NCI-H1092 (cell line): ENCODE data around the gene CALY.

Experiments
- DNase-seq: peaks from one replicate; lab custom pipeline; 2025; lab: John Stamatoyannopoulos, UW

CALY gene

DNA sequence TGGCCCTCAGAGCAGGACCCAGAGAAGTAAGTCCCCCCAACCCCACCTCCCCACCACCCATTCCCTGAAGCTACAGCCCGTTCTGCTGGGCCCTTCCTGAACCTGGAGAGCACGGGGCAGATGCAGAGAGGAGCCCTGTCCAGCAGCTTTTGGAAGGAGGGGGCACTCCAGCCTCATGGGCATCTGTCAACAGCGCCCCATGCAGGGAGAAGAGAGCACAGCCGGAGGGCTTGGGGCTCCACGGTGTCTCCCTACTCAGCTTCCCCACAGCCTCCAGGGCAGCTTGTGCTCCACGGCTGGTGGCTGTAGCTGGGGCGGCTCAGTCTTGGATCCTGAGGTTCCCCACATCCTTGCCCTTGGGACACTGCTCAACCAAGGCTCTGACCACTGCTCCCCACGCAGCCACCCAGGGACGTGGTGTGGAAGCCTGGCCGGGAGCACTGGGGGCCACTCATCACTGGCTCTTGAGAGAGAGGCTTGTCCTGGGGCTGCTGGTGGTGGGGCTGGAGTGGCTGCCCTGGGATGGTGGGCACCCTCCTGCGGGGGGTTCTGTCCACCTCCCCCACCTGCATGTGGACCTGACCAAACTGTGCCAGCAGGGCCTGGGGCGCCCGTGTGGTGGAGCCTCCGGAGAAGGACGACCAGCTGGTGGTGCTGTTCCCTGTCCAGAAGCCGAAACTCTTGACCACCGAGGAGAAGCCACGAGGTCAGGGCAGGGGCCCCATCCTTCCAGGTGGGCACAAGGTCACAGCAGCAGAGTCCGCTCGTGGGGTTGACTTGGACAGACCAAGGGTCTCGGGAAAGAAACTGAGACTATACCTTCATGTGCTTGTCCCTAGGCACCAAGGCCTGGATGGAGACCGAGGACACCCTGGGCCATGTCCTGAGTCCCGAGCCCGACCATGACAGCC lies 15.0 kb upstream of the CALY start:
- no peak for DNase-seq

DNA sequence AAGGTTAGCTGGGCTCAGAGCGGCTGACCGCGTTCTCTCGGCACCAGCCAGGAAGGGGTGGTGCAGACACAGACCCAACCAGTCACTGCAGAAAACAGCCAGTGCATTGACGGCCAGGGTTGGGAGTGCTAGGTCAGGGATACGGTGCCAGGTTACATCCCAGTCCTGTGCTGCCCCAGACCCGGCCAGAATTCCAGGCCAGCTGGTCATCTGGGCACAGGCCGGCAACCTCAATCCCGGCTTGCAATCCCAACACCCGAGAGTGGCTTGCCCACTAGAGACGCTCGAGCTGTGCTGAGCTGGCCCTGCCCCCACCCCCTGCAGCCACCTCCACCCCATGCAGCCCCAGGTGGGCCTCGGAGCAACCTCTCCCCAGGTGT lies 14.2 kb upstream of the CALY start:
- DNase-seq, result no peak

DNA sequence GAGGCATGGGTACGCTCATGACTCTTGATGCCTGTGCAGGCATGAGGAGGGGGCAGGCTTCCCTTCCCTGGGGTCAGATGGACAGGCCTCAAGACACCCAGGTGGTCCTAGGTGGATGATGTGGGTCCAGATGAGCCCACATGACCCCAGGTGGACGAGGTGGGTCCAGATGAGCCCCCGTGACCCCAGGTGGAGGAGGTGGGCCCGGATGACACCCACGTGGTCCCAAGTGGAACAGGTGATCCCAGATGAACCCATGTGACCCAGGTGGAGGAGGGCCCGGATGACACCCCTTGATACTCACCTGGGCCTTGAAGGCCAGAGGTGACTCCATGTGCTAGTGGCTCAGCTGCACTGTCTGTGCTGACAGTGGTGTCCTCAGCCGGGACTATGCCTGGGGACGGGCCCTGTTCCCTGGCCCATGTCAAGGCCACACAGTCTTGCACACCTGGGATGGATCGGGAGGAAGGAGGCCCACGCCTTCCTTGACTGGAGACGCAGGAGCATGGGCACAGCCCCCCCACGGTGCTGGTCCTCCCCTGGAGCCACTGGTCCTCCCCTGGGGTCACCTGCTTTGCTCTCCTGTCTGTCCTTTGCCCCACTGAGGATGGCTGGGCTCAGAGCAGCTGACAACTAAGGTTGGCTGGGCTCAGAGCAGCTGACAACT lies 13.7 kb upstream of the CALY start:
- no peak for DNase-seq

DNA sequence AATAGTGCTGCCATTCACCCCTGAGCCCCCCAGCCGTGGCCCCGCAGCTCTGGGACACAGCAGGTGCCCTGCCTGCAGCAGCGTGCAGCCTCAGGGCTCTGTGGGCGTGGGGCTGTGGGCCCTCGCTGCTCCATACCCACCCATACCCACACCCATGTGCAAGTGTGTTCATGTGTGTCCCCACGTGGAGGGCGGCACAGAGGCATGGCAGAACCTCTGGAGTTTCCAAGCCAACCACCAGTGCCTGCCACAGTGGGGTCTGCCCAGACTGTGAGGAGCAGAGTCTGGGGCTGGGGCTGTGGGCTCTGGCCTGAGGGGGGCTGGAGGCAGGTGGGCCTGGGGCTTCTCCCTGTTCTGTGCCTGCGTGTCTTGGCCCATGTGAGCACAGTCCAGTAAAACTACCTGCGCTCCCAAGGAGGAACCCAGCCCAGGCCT lies 12.9 kb upstream of the CALY start:
- no peak for DNase-seq

DNA sequence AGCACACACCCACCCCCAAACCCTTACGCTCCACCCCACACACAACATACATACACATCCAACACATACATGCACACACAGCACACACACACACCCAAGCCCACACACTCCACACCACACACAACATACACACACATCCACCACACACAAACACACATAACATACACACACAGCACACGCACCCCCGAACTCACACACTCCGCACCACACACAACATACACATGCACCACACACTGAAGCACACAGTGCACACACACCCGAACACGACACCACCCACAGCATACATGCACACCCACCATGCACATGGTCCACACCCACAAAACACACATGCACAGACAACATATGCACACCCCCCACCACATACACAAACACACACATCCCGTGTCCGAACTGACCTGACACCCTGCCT lies 12.5 kb upstream of the CALY start:
- no peak for DNase-seq

DNA sequence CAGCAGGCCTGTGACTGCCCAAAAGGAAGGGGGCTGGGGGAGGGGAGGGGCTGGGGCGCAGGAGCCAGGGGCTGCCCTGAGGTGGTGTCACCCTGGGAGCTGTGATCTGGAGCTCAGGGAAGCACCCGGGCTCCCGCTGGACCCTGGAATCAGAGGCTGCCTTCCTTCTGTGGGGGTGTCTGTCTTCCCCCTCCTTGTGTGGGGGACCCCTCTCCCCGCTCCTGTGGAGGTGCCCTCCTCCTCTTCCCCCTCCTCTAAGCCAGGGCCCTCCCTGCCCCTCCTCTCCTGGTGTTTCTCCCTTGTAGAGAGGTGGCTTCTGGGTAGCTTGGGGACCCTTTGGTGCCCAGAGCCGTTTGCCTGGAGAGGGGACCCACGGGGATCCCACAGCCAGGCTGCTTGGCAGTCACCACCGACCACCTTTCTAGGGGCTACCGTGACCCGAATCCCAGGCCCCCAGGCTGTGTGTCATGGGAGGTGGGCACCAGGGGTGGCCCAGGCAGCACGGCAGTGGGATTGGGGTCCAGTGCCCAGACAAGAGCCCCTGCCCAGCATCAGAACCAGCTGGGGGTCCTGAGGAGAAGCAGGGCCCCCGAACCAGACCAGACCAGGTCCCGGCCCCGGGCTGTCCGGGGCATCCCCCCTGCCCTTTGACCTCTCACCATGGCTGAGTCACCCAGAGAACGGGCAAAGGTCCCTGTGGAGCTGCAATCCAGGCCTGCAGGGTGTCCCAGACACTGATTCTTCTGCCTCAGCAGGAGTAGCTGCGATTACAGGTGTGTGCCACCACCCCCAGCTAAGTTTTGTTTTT lies 11.2 kb upstream of the CALY start:
- no peak for DNase-seq

DNA sequence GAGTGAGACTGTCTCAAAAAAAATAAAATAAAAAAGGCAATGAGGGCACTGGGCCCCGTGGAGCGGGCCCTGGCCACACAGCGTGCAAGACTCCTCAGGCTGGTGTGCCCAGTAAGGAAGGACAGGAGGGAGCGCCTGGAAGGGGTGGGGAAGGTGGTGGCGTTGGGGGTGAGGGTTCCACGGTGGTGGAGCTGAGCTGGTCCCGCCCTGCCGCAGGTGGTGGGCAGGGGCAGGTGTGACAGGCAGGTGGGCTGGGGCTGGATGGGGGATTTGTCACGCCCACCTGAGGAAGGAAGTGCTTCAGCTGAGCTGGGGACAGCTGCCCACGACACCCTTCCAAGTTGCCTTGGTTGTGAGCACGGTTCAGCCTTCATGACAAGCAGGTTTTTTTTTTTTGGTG lies 9.7 kb upstream of the CALY start:
- DNase-seq, result no peak

DNA sequence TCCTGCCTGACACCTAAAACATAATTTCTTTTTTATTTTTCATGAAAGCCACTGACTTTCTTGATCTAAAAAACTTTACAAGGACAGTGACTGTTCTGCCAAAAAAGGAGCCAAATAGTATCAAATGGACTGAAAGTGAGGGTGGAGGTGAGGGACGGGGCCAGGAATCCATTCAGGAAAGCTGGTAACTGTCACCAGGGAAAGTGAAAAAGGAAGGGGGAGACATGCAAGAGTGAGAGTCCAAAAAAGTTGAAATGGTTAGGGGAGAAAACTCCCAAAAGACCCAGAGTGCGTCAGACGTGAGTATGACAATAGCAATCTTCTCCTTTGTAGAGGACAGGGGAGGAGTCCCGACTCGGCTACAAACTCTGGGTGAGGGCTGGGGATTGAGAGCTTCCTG lies 7.5 kb upstream of the CALY start:
- DNase-seq, result no peak

DNA sequence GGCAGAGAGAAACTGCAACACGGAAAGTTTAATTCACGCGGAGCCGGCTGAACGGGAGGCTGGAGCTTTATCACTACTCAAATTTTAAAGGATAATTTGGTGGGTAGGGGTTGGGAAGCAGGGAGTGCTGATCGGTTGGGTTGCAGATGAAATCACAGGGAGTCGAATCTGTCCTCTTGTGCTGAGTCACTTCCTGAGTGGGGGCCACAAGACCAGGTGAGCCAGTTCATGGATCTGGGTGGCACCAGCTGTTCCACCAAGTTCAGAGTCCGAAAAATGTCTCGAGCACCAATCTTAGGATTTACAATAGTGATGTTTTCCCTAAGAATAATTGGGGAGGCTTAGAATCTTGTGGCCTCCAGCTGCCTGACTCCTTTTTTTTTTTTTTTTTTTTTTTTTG lies 6.9 kb upstream of the CALY start:
- DNase-seq, result no peak

DNA sequence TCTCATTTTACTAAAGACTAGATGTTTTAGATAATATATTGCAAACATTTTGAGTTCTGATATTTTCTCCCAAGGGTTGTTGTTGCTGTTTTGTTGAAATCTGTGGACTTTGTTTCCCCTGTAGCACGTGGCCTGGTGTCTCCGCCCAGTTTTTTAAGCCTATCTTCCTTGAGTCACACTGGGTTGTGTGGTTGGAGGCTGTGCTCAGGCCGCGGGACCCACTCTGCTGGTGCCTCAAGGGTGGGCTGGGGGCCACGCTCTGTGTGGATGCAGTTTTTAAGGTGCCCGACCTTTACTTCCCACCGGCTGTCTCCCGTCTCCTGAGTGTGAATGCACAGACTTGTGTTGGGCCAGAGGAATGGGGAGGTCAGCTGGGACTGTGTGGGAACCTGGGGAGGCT lies 6.2 kb upstream of the CALY start:
- no peak for DNase-seq

DNA sequence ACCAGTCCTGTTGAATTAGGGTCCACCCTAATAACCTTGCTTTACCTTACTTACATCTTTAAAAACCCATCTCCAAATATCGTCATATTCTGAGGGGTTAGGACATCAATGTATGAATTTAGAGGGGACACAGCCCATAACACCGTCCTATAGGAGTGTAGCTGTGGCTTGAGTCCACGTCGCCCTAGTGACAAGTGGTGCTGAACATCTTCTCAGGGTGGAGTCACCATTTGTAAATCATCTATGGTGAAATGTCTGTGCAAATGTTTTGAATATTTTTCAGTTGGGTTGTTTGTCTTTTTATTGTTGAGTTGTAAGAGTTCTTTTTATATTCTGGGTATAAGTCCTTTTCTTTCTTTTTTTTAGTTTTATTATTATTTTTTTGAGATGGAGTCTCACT lies 5.3 kb upstream of the CALY start:
- no peak for DNase-seq

DNA sequence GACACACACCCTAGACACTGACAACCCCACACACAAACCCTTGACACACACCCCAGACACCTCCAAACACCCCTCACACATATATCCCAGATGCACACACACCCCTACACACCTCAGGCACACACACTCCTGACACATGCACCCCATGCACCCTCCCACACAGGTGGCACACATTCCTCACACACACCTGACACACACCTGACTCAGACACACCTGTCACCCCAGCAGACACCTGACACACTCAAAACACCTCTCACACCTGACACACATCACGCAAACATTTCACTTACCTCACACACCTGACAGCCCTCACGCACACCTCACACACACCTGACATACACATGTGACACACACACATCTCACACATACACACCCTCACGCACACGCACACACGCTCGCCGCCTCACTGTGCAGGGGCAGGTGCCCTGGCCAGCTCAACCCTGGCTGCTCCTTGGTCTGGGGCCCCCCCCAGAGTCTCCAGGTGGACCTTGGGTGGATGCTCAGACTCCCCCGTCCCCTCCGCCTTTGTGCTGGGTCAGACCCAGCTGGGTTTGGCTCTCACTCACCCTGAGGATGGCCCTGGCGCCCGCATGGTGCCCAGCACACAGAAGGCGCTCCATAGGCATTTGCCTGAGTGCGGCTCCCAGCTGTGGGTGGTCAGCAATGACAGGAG lies 3.1 kb upstream of the CALY start:
- no peak for DNase-seq

DNA sequence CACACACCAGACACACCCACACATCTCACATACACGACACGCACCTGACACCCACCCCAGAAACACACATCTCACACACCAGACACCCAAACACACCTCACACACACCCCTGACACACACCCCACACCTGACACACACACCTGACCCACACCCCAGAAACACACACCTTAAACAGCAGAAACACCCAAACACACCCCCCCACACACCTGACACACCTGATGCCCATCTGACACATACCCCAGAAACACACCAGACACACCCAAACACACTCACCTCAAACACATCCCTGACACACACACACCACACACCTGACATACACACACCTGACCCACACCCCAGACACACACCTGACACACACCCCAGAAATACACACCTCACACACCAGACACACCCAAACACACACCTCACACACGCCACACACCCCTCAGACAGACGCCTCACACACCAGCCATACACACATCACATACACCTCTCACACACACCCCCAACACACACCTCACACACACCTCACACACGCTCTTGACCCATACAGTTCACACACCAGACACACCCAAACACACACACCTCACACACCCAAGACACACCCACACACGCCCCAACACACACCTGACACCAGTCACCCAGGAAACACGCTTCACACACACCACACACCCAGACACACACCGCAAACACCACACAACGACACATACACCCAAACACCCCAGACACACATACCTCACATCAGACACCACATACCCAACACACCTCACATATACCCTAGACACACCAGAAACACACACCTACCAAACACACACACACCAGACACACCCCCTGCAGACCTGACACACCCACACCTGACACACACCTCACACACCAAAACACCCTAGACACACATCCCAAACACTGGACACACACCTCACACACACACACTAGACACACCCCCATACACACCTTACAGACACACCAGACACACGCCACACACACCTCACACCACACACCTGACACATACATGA lies 1.7 kb upstream of the CALY start:
- DNase-seq, result no peak

DNA sequence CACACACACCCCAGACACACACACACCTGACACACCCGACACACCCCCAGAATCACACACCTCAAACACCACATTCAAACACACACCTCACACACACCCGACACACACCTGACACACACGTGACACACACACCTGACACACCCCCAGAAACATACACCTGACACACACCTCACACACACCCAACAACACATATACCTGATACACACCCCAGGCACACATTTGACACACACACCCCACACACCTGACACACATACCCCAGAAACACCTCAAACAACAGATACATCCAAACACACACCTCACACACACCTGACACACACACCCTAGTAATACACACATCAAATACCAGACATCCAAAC lies 652 bp upstream of the CALY start:
- no peak for DNase-seq

DNA sequence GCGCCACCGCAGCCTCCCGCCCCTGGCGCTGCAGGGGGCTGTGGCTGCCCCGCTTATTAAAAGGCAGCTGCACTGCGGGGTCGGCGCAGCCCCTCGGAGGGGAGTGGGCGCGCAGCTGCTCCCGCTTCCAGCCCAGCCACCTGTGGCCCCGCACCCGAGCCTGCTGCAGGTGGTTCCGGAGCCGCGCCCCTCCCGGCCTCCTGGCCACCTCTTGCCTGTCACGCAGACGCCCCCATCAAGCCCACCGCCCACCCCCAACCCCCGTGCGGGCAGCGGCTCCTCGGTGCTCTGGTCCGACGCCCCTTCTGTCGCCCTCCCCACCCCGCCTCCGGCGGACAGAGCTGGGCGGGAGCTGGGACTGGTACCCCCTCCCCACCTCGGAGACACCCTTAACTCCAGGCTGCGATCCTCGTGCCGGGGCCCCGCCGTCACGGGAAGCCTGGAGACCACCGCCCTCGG lies 549 bp downstream of the CALY start:
- DNase-seq, result no peak

DNA sequence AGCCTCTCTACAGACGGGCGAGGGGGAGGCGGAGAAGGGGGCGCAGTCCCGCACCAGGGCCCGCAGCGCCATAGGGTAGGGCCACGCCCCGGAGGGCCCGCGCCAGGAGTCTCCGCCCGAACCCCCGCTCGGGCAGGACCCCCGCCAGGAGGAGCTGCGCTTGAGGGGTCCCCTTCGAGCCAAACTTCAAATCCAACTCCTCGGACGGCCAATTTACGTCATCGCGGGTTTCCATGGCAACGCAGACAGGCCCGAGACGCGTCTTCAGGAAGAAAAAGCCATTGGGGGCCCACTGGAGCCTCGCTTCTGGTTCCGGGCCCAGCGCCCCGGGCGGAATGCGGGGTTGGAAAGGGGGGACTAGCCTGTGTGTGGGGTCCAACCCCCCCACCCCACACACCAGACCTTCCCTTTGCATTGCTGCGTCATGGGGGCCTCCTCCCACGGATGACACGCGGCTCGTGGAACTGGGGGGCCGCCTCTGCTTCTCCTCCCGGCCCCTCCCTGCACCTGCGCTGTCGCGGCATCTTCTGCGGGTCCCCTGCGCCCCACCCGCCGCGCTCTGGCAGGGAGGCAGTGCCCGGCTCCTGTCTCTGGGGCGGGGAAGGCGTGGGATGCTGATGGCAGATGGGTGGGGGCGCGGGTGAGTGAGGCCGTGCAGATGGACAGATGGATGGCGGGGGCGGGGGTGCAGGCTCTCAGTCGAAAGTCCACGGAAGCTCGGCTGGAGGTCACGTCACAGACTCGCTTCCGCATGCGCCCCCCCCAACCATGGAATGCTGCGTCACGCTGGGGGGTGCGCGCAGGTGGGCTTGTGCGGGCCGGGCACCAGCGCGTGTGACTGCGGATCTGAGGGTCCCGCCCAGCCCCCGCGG lies 1.2 kb downstream of the CALY start:
- no peak for DNase-seq

DNA sequence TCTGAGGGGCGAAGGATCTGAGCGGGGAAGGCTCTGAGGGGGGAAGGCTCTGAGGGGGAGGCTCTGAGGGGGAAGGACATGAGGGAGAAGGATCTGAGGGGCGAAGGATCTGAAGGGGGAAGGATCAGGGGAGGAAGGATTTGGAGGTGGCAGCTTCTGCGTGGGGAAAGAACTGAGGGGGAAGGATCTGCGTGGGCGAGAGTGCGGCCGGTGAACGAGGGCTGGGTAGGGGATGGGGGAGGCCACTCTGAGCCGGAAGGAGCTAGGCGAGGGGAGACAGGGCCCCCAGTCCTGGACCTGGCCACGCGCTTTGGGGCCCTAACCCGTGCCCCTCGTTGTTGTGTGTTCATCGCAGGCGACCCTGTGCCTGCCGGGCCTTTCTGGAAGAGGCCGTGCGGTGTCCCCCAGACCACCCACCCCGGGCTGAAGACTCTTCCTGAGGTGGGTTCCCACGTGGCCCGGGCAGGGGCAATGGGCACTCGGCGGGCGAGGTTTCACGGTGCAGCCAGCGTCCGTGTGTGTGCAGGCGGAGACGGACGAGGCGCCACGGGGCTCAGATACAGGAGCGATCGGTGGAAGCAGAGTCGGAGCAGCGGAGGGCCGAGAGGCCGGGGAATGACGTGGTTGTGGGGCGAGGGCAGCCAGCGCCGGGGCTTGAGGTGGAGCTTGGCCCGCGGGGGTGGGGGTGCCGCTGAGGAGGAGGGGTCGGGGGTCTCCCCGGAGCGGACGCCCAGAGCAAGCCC lies 2.0 kb downstream of the CALY start:
- no peak for DNase-seq

DNA sequence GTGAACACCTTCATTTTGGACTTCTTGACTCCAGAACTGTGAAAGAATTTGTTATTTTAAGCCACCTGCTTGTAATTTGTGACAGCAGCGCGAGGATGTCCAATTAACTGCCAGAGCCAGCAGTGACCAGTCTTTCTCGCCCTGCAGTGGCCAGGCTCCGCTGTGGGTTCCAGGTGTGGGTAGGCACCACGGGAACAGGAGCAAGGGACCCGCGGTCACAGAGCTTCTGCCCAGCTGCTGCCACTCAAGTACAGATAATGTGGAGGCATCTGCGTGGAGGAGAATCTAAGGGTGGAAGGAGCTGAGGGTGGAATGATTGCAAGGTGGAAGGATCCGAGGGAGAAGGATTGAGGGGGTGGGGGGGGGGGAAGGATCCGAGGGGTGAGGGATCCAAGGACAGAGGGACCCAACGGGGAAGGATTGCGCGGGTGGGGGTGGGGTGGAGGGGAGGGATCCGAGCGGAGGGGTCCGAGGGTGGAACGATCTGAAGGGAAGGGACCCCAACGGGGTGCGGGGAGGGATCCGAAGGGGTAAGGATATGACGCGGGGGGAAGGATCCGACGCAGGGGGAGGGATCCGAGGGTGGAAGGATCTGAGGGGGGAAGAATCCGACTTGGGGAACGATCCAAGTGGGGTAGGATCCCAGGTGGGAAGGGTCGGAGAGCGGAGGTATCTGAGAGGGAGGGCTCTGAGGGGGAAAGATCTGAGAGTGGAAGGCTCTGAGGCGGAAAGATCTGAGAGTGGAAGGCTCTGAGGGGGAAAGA lies 3.6 kb downstream of the CALY start:
- no peak for DNase-seq
